GM18873 (cell line): Measurements from ENCODE around the gene COTL1.
"Not testable (repeated sequence)": the region's sequence is repeated elsewhere in the genome, so short reads cannot be mapped to it uniquely, and the experiment has no call there.

Source experiments
- ATAC-seq: cut with Tn5 transposase; IDR thresholded peaks from one replicate; pipeline ENCODE4 v1.9.1; 2021; ENCODE audit warnings: mild to moderate bottlenecking, moderate library complexity, moderate number of reproducible peaks; ENCODE audit not compliant: unreplicated experiment, low FRiP score

The COTL1 gene

DNA sequence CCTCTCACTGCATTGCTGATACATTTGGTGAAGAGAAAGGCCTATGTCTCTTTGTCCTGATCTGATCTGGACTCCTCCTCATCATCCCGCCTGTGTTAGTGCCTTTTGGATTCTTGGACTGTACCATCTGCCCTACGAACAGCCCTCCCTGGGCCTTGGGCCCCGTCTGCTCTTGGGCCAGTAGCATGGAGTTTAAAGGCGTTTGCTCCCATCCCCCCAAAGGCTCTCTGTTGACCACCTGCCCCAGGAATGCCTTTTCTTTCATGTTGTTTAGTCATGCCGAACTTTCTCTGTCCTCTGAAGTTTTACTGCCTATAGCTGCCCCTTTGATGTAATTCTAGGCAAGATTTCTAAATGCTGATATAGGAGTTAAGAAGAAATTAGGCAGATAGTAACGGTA, 82.5 kb downstream of the COTL1 start:
- ATAC-seq, result no peak

DNA sequence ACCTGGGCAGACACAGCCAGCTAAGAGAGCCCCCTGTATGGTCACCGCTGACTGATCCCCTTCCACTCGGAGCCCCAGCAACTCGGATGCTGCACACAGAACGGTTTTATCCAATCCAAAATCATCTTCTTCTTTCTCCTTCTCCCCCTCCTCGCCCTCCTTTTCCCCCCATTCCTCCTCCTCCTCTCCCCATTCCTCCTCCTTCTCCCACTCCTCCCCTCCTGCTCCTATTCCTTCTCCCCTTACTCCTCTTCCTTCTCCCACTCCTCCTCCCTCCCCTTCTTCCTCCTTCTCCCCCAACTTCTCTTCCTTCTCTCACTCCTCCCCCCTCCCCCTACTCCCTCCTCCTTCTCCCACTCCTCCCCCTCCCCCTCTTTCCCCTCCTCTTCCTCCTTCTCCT, 83.1 kb downstream of the COTL1 start:
- no peak for ATAC-seq

- no peak for ATAC-seq
Measured at GRCh38 chr16:84532855-84533486, 84.9 kb downstream of the COTL1 start.

DNA sequence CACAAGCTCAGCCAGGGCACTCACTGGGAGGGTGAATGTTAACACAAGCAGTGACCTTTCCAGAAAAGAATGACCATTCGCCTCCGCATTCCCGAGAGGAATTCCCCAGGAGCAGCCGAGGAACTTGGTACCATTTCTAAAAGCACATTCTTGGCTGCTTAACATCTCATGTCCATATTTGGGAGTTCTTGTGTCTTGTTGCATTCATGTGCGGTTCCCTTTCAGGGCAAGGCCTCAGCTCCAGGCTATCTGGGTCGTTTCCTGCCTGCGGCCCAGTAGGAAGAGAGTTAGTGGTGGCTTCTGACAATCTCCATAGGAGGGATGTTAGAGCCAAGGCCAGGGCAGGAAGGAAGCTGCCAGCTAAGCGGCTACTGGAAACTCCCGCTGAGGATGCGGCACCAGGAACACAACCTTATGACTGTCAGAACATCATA, 85.6 kb downstream of the COTL1 start:
- no peak for ATAC-seq

GRCh38 chr16:84531671-84532111, 86.2 kb downstream of the COTL1 start:
- ATAC-seq, result no peak

- no peak for ATAC-seq
Measured at GRCh38 chr16:84530590-84530989, 87.3 kb downstream of the COTL1 start.

DNA sequence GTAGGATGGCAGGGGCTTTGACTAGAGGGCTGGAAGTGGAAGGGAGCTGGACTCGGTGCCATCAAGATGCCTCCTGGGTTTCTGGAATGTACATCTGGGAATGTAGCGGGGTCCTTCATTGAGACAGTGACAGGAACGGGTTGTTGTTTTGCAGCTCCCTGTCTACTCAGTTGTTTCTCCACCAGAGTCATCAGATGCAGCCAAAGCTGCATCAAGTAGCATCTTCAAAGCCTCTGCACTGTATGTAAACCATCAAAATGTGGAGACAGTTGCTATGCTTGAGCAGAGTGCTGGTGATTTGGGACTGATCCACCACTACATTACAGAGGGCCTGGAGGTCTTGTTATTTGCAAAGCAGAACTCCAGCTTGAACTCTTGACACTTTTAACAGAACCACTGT, 88.3 kb downstream of the COTL1 start:
- ATAC-seq, result no peak

DNA sequence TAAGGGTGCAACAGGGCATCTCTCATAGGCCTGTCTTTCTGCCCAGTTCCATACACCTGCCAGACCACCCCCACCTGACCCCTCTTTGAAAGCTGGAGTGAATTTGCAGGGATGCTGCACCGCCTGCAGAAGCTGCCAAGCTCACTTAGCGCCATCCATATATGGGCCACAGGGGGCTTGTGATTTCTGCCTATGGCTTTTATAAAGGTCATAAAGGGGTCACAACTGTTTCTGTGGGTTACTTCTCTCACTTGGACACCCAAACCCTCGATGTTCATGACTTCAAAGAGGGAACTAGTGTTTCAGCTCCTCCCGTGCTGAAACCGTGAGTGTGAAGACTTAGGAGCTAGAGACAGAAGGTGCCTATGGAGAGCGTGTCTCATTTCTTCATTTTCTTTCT, 89.6 kb downstream of the COTL1 start:
- no peak for ATAC-seq

GRCh38 chr16:84527532-84528269, 90.2 kb downstream of the COTL1 start:
- ATAC-seq, result no peak

- ATAC-seq, result no peak
Measured at GRCh38 chr16:84526794-84527531, 90.9 kb downstream of the COTL1 start.

GRCh38 chr16:84524941-84525581, 92.8 kb downstream of the COTL1 start:
- ATAC-seq, result not testable (repeated sequence)

DNA sequence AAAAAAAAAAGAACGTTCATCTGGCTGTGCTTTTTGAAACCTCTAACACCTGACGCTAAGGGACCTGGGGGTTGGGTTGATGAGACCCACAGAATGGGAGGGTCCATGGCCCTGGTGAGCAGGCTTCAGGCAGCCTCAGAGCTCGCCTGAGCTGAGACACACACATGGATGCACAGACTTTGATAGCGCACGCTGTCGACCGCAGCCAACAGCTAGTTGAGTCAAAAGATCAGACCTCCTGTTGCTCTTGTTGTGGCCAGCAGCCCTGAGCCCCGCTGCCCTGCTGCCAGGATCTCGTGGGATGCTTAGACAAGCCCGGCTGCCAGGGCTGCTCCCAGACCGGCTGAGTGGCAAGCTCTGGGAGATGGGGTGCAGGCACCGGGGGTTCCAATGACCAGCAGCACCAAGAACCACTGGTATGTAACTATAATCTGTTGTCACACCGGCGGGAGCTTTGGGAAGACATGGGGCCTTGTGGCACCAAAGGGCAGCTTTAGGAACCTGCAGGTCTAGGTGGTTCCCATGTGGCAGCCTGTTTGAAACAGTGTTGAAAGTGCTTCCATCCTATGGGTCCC, 93.4 kb downstream of the COTL1 start:
- no peak for ATAC-seq

- no peak for ATAC-seq
Measured at GRCh38 chr16:84521497-84521770, 96.4 kb downstream of the COTL1 start.

DNA sequence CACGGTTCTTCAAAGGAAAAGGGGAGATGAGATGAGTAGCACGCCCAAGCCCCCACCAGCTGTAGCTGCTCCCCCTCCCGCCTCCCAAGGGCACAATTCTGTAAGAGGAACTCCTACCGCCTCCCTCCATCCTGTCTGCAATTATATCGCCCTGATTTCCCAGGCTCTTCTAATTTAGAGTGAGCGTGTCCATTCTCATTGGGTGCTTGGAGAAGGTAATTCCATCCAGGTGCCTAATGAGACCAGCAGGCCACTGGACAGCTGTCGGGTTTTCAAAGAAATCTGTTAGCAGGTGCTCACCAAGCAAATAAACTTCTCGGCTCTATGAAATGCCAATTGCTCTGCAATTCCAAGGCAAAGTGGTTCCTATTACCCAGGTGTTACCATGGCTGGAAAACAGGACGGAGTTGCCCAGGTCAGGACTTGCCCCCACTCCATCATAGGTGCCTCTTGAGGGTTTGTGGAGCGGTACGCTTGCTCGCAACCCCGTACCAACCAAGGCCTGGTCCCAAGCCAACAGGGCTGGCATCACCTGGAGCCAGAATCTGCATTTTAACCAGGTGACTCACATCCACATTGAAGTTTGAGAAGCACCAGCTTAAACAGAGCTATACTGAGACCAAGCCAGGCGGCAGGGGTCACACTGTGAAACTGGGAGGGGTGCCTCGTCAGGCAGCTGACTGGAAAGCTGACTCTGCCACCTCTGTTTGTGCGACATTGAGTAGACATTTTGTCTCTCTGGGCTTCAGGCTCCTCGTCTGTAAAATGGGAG, 97.0 kb downstream of the COTL1 start:
- no peak for ATAC-seq

GRCh38 chr16:84519855-84520254, 98.0 kb downstream of the COTL1 start:
- no peak for ATAC-seq

DNA sequence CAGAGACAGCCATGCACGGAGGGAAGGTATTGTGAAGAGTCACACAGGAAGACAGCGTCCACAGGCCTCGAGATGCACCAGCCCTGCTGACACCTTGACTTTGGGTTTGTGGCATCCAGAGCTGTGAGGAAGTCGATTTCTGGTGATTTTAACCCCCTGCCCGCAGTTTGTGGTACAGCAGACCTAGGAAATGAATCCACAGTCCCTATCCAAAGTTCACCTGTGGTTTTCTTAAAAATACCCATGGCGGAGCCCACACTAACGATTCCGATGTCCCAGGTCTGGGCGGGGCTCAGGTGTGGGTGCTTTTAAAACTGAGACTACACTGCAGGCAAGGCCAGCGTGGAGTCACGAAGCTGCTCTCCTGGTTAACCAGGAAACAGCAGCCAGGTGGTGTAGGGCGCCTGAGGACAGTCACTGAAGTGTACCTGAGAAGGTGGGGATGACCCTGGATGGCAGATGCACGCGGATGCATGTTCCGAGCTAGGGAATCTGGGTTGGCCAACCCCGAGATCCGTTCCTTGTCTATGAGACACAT, 99.0 kb downstream of the COTL1 start:
- no peak for ATAC-seq

DNA sequence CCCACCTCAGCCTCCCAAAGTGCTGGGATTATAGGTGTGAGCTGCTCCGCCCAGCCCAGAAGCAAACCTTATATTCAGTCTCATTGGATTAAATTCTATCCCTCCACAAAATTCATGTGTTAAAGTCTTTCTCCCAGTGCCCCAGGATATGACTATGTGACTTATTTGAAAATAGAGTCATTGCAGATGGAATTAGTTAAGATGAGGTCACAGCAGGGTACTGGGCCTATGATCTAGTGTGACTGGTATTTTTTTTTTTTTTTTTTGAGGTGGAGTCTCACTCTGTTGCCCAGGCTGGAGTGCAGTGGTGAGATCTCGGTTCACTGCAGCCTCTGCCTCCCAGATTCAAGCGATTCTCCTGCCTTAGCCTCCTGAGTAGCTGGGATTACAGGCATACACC, 99.7 kb downstream of the COTL1 start:
- not testable (repeated sequence) for ATAC-seq

DNA sequence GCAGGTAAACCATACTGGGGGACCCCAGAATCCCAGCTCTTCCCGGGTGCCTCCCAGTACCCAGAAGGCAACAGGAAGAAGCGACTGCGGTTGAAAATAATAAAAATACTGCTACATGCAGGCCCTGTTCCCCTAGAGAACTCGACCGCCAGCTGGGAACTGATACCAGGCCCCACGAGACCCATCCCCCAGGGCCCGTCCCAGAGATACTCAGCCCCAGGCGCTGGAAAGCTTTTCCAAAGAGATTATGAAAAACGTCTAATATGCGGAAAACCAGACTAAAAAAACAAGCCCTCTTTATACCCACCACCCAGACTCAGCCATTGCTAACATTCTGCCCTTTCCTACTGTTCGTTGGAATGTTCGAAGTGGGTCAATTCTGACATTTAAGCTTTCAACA, 100.5 kb downstream of the COTL1 start:
- no peak for ATAC-seq
